IMR-90 (cell line): ENCODE measurements around the gene OXER1. TPM values are rescaled to one million over a fixed set of nuclear protein-coding genes. Genes with fewer than 3 reads are reported as not detected.
A peak's percentile ranks its signal among the peaks of the same experiment; 100 is the strongest.

Experiments used
- ATAC-seq: fragments of 200-7000 bp; cut with Tn5 transposase; 2 replicates; pipeline ENCODE4 v1.9.1; 2020; ENCODE audit warnings: low read depth, mild to moderate bottlenecking, moderate library complexity
- BruUV-seq: library from RNA; stranded (reverse); fragments of 400-500 nt; replicated peaks from 2 replicates; lab custom pipeline; 2021; lab: Mats Ljungman, UMichigan
- CTCF ChIA-PET: fragments of 300-600 bp; formaldehyde crosslinking; extraction: SDS; loops from one replicate; lab custom pipeline; 2021; ENCODE audit warnings: antibody characterized with exemption; lab: Yijun Ruan, JAX
- POLR2A ChIA-PET: fragments of 300-600 bp; sonication (Branson Sonifier 250); formaldehyde crosslinking; loops from one replicate; lab custom pipeline; 2022; ENCODE audit warnings: antibody characterized with exemption; ENCODE audit not compliant: unreplicated experiment; lab: Charles Lee
- DNase-seq: peaks from one replicate; pipeline ENCODE4 v3.0.0; 2013
- H2AFZ ChIP-seq: replicated peaks from 2 replicates; pipeline ENCODE3; 2013; ENCODE audit warnings: low read length, mild to moderate bottlenecking; ENCODE audit not compliant: poor library complexity
- H2AK5ac ChIP-seq: 2 replicates; pipeline ENCODE4 v1.6.1; 2013; ENCODE audit warnings: low read depth, low read length, inconsistent platforms
- H2AK9ac ChIP-seq: replicated peaks from 2 replicates; pipeline ENCODE3; 2013; ENCODE audit warnings: mild to moderate bottlenecking, low read depth, low read length, moderate library complexity; ENCODE audit not compliant: poor library complexity
- H2BK120ac ChIP-seq: 2 replicates; pipeline ENCODE4 v1.6.1; 2013; ENCODE audit warnings: low read depth, low read length, inconsistent platforms
- H2BK15ac ChIP-seq: 3 replicates; pipeline ENCODE4 v1.6.1; 2013; ENCODE audit warnings: low read depth, low read length, inconsistent platforms
- H2BK20ac ChIP-seq: 2 replicates; pipeline ENCODE4 v1.6.1; 2013; ENCODE audit warnings: low read depth, mild to moderate bottlenecking, inconsistent platforms, low read length, moderate library complexity
- H2BK5ac ChIP-seq: 2 replicates; pipeline ENCODE4 v1.6.1; 2013; ENCODE audit warnings: mild to moderate bottlenecking, low read depth, low read length, inconsistent platforms; ENCODE audit not compliant: poor library complexity, severe bottlenecking
- H3K14ac ChIP-seq: replicated peaks from 2 replicates; pipeline ENCODE4 v1.6.1; 2013; ENCODE audit warnings: low read depth, low read length, inconsistent platforms
- H3K18ac ChIP-seq: 2 replicates; pipeline ENCODE4 v1.6.1; 2013; ENCODE audit warnings: low read depth, low read length, control low read depth
- H3K23ac ChIP-seq: 2 replicates; pipeline ENCODE4 v1.6.1; 2013; ENCODE audit warnings: low read depth, low read length, inconsistent platforms
- H3K27ac ChIP-seq: 2 replicates; pipeline ENCODE4 v1.5.1; 2013; ENCODE audit warnings: mild to moderate bottlenecking, control low read depth, low read length; ENCODE audit not compliant: insufficient read depth
- H3K27me3 ChIP-seq: 2 replicates; pipeline ENCODE4 v1.6.1; 2013; ENCODE audit warnings: low read length; ENCODE audit not compliant: control insufficient read depth, insufficient read depth
- H3K36me3 ChIP-seq: 2 replicates; pipeline ENCODE4 v1.6.1; 2013; ENCODE audit warnings: low read length, mixed read lengths; ENCODE audit not compliant: control insufficient read depth, insufficient read depth
- H3K4ac ChIP-seq: 2 replicates; pipeline ENCODE4 v1.6.1; 2013; ENCODE audit warnings: low read depth, low read length, inconsistent platforms
- H3K4me1 ChIP-seq: 2 replicates; pipeline ENCODE4 v1.6.1; 2013; ENCODE audit warnings: low read length, mixed read lengths; ENCODE audit not compliant: control insufficient read depth, insufficient read depth
- H3K4me2 ChIP-seq: 2 replicates; pipeline ENCODE4 v1.6.1; 2013; ENCODE audit warnings: low read depth, mild to moderate bottlenecking, control low read depth, low read length, moderate library complexity
- H3K4me3 ChIP-seq: 2 replicates; pipeline ENCODE4 v1.5.1; 2013; ENCODE audit warnings: low read depth, mild to moderate bottlenecking, control low read depth, low read length, moderate library complexity; ENCODE audit not compliant: insufficient read depth
- H3K56ac ChIP-seq: 2 replicates; pipeline ENCODE4 v1.6.1; 2013; ENCODE audit warnings: low read length, inconsistent platforms; ENCODE audit not compliant: insufficient read depth; ENCODE audit errors: extremely low read depth
- H3K79me1 ChIP-seq, 2 experiments: 2 replicates each; pipeline ENCODE4 v1.6.1; 2013; ENCODE audit warnings: low read length in 2 of 2, inconsistent platforms in 1 of 2, low read depth in 1 of 2
- H3K9ac ChIP-seq: 2 replicates; pipeline ENCODE4 v1.6.1; 2013; ENCODE audit warnings: low read depth, low read length, control low read depth
- H3K9me1 ChIP-seq: 2 replicates; pipeline ENCODE4 v1.6.1; 2013; ENCODE audit warnings: low read length, inconsistent platforms; ENCODE audit not compliant: insufficient read depth
- H3K9me3 ChIP-seq: 2 replicates; pipeline ENCODE4 v1.6.1; 2013; ENCODE audit warnings: low read length; ENCODE audit not compliant: control insufficient read depth, insufficient read depth
- H4K20me1 ChIP-seq: 2 replicates; pipeline ENCODE4 v1.6.1; 2013; ENCODE audit warnings: low read length, inconsistent platforms; ENCODE audit not compliant: insufficient read depth
- H4K5ac ChIP-seq: 2 replicates; pipeline ENCODE4 v1.6.1; 2013; ENCODE audit warnings: mild to moderate bottlenecking, low read depth, low read length, control low read depth
- H4K8ac ChIP-seq, 2 experiments: 2 replicates each; pipeline ENCODE4 v1.6.1; 2013; ENCODE audit warnings: low read depth in 2 of 2, low read length in 2 of 2, control low read depth in 1 of 2, inconsistent platforms in 1 of 2
- H4K91ac ChIP-seq: 2 replicates; pipeline ENCODE4 v1.6.1; 2013; ENCODE audit warnings: low read depth, low read length, inconsistent platforms; ENCODE audit not compliant: insufficient read depth
- BHLHE40 ChIP-seq: fragments of 150-350 bp; IDR thresholded peaks from 2 replicates; pipeline ENCODE4 v1.6.1; 2016; ENCODE audit warnings: mild to moderate bottlenecking, low read depth, low read length
- CEBPB ChIP-seq: IDR thresholded peaks from 2 replicates; pipeline ENCODE4 v1.6.1; 2012; ENCODE audit warnings: low read depth, low read length, improper control_type of control experiment
- CHD1 ChIP-seq: IDR thresholded peaks from 2 replicates; pipeline ENCODE4 v1.6.1; 2012; ENCODE audit warnings: low read depth, low read length, improper control_type of control experiment
- MAFK ChIP-seq: IDR thresholded peaks from 2 replicates; pipeline ENCODE4 v1.6.1; 2012; ENCODE audit warnings: low read depth, low read length, improper control_type of control experiment
- MAZ ChIP-seq: IDR thresholded peaks from 2 replicates; pipeline ENCODE4 v1.6.1; 2012; ENCODE audit warnings: low read depth, mild to moderate bottlenecking, low read length, improper control_type of control experiment, moderate library complexity, borderline replicate concordance
- MXI1 ChIP-seq: IDR thresholded peaks from 2 replicates; pipeline ENCODE4 v1.6.1; 2012; ENCODE audit warnings: low read depth, mild to moderate bottlenecking, low read length, moderate library complexity, borderline replicate concordance
- NFE2L2 ChIP-seq: fragments of 150-350 bp; IDR thresholded peaks from 2 replicates; pipeline ENCODE4 v1.6.1; 2016; ENCODE audit warnings: low read depth, mild to moderate bottlenecking, low read length
- POLR2A ChIP-seq: IDR thresholded peaks from 2 replicates; pipeline ENCODE4 v1.6.1; 2012; ENCODE audit warnings: mild to moderate bottlenecking, low read depth, low read length
- RCOR1 ChIP-seq: IDR thresholded peaks from 2 replicates; pipeline ENCODE4 v1.6.1; 2012; ENCODE audit warnings: mild to moderate bottlenecking, low read length, improper control_type of control experiment; ENCODE audit not compliant: insufficient replicate concordance
- RFX5 ChIP-seq: IDR thresholded peaks from 2 replicates; pipeline ENCODE4 v1.8.0; 2012; ENCODE audit warnings: low read depth, mild to moderate bottlenecking, low read length, moderate library complexity
- SMC3 ChIP-seq: fragments of 150-350 bp; IDR thresholded peaks from 2 replicates; pipeline ENCODE4 v1.6.1; 2016; ENCODE audit warnings: low read depth, mild to moderate bottlenecking, antibody characterized with exemption, low read length, moderate library complexity
- WGBS, 2 experiments: methylation state at CpG; one replicate each; pipeline versions ENCODE4 v1.1.5 to v1.1.7; 2013; ENCODE audit warnings: missing lambda C conversion rate in 2 of 2; ENCODE audit not compliant: insufficient read length in 1 of 2; ENCODE audit errors: extremely low coverage in 2 of 2; 5-methylcytosine and 5-hydroxymethylcytosine counted together
- dilution Hi-C: fragments of 300-500 bp; cut with HindIII; formaldehyde crosslinking; loops from one replicate; pipeline ENCODE4 v1.14.3; 2018; ENCODE audit warnings: low sequenced_read_pairs; ENCODE audit not compliant: unreplicated experiment
- in situ Hi-C: fragments of 300-500 bp; cut with MboI; formaldehyde crosslinking; loops from 3 replicates; pipeline ENCODE4 v1.14.3; 2019; ENCODE audit warnings: low sequenced_read_pairs, inconsistent platforms, mixed read lengths
- intact Hi-C: fragments of 100-400 bp; cut with micrococcal nuclease; formaldehyde crosslinking; loops from 2 replicates; pipeline ENCODE4 v1.10.0; 2022
- polyA plus RNA-seq, 3 experiments: library from polyadenylated mRNA; depleted of rRNA; stranded (reverse); fragments of >200 nt; gene quantifications; 2 replicates each; pipeline ENCODE4 v1.2.3, GENCODE V29; 2012; ENCODE audit warnings: low replicate concordance in 1 of 3
- total RNA-seq: library from RNA; depleted of rRNA; stranded (reverse); fragments of >200 nt; gene quantifications from 2 replicates; pipeline ENCODE4 v1.2.3, GENCODE V29; 2012
- TF ChIP-seq, protein P1 (sequence below): fragments of 150-350 bp; IDR thresholded peaks from 2 replicates; pipeline ENCODE4 v1.6.1; 2016; ENCODE audit warnings: low read depth, mild to moderate bottlenecking, low read length, moderate library complexity, borderline replicate concordance

Gene OXER1
- total and polyA plus RNA-seq, 2 of the 4 experiments (the other 2 are of a cell fraction), result not detected

GRCh38 chr2:42742740-42743658 is 20.9 kb downstream of the OXER1 start:
- no peak overlapping the region for H4K91ac ChIP-seq
- H3K9me3 ChIP-seq, result no peaks in the 10 kb centered on the region
- no peak overlapping the region for H3K27ac ChIP-seq
- no peak overlapping the region for H3K23ac ChIP-seq
- H3K4me1 ChIP-seq, result no peaks in the 10 kb centered on the region
- dilution Hi-C loops, result no loop called here
- in situ Hi-C loops, result no loop called here
- no peaks in the 10 kb centered on the region for H4K20me1 ChIP-seq
- no peak overlapping the region for H2BK15ac ChIP-seq
- H3K56ac ChIP-seq, result no peak overlapping the region
- no peaks in the 10 kb centered on the region; the same call in 1 of the 2 replicates for H3K36me3 ChIP-seq
- no peaks in the 10 kb centered on the region for H3K9me1 ChIP-seq
- ChIA-PET CTCF (interaction anchor here (1.2 kb wide), 1 partner anchor 14 kb away, joined by 3 read pairs; no protein-coding TSS in a partner anchor), POLR2A (no interaction called here)
- H4K5ac ChIP-seq, result no peak overlapping the region
- 60% methylated on average over 1 of the region's 2 CpGs; no CpG with 5 or more reads in 1 of the 2 experiments for WGBS, 2 experiments
- no peak overlapping the region for H2AFZ ChIP-seq
- no peak overlapping the region for H2BK20ac ChIP-seq
- no peak overlapping the region for H3K14ac ChIP-seq
- H4K8ac ChIP-seq, result no peak overlapping the region
- no peak overlapping the region for H2BK5ac ChIP-seq
- DNase-seq, result no peak
- H3K4ac ChIP-seq, result no peak overlapping the region
- intact Hi-C loops, result no loop called here
- no TSS peak for BruUV-seq
- H3K18ac ChIP-seq, result no peak overlapping the region
- H3K79me1 ChIP-seq, result no peaks in the 10 kb centered on the region
- H3K4me2 ChIP-seq, result no peak overlapping the region
- ATAC-seq, result peak; percentile 62
- TF ChIP-seq, protein P1, sequence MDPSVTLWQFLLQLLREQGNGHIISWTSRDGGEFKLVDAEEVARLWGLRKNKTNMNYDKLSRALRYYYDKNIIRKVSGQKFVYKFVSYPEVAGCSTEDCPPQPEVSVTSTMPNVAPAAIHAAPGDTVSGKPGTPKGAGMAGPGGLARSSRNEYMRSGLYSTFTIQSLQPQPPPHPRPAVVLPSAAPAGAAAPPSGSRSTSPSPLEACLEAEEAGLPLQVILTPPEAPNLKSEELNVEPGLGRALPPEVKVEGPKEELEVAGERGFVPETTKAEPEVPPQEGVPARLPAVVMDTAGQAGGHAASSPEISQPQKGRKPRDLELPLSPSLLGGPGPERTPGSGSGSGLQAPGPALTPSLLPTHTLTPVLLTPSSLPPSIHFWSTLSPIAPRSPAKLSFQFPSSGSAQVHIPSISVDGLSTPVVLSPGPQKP, result no peak
- TF ChIP-seq MAFK (no peak), BHLHE40 (no peak), MAZ (no peak), CEBPB (no peak), SMC3 (no peak), NFE2L2 (no peak), POLR2A (no peak), RCOR1 (no peak), RFX5 (no peak), CHD1 (no peak), MXI1 (no peak)
- no peak overlapping the region for H3K9ac ChIP-seq
- H2BK120ac ChIP-seq, result no peak overlapping the region
- H3K27me3 ChIP-seq, result no peaks in the 10 kb centered on the region
- no peak overlapping the region for H2AK9ac ChIP-seq
- no peak overlapping the region for H2AK5ac ChIP-seq
- no peak overlapping the region for H3K4me3 ChIP-seq
